BJ (cell line): ENCODE data around the gene FSTL4. TPM values are rescaled to one million over a fixed set of nuclear protein-coding genes. Genes with fewer than 3 reads are reported as not detected.

Experiments used
- CTCF ChIA-PET: fragments of 350-600 bp; formaldehyde crosslinking; extraction: SDS; loops from one replicate; lab custom pipeline; 2021; ENCODE audit warnings: antibody characterized with exemption, inconsistent platforms; lab: Yijun Ruan, JAX
- POLR2A ChIA-PET: fragments of 300-600 bp; sonication (Branson Sonifier 250); formaldehyde crosslinking; extraction: SDS; loops from one replicate; lab custom pipeline; 2021; ENCODE audit warnings: antibody characterized with exemption; lab: Charles Lee
- DNase-seq: peaks from one replicate; pipeline ENCODE4 v3.0.0-alpha.2; 2011; ENCODE audit warnings: low read depth
- H3K27me3 ChIP-seq: 2 replicates; pipeline ENCODE4 v1.6.0; 2011; ENCODE audit warnings: low read length; ENCODE audit not compliant: control insufficient read depth, insufficient read depth
- H3K36me3 ChIP-seq: 2 replicates; pipeline ENCODE4 v1.5.1; 2011; ENCODE audit warnings: low read length; ENCODE audit not compliant: control insufficient read depth, insufficient read depth
- H3K4me3 ChIP-seq: 2 replicates; pipeline ENCODE4 v1.5.1; 2011; ENCODE audit warnings: low read depth, mild to moderate bottlenecking, control low read depth, low read length
- CTCF ChIP-seq: IDR thresholded peaks from 2 replicates; pipeline ENCODE4 v1.5.1; 2011; ENCODE audit warnings: low read depth, mild to moderate bottlenecking, control low read depth, inconsistent platforms, low read length, moderate library complexity; ENCODE audit not compliant: insufficient read depth
- polyA plus RNA-seq: library from polyadenylated mRNA; depleted of rRNA; stranded (reverse); fragments of >200 nt; gene quantifications from 2 replicates; pipeline ENCODE4 v1.2.3, GENCODE V29; 2011

The FSTL4 gene
- polyA plus RNA-seq, 1 experiment: not detected

GRCh38 chr5:133403741-133404364 is 208.5 kb downstream of the FSTL4 start:
- Histone ChIP-seq H3K36me3 (no peaks in the 10 kb centered on the region), H3K27me3 (no peaks in the 10 kb centered on the region), H3K4me3 (no peak overlapping the region)
- ChIA-PET CTCF (no interaction called here), POLR2A (no interaction called here)
- DNase-seq: no peak
- no peak for TF ChIP-seq CTCF

- Histone ChIP-seq H3K27me3 (no peaks in the 10 kb centered on the region), H3K36me3 (no peaks in the 10 kb centered on the region), H3K4me3 (no peak overlapping the region)
- ChIA-PET CTCF (no interaction called here), POLR2A (no interaction called here)
- TF ChIP-seq CTCF: no peak
- DNase-seq: no peak
Measured at GRCh38 chr5:133402775-133403174, 209.6 kb downstream of the FSTL4 start.

GRCh38 chr5:133401731-133402347 is 210.5 kb downstream of the FSTL4 start:
- POLR2A ChIA-PET: no interaction called here
- no peaks in the 10 kb centered on the region for H3K27me3 ChIP-seq
- no peak for TF ChIP-seq CTCF
- CTCF ChIA-PET: interaction anchor here (1.5 kb wide), 1 partner anchor 22 kb away, joined by 3 read pairs; no protein-coding TSS in a partner anchor
- no peaks in the 10 kb centered on the region for H3K36me3 ChIP-seq
- no peak overlapping the region for H3K4me3 ChIP-seq
- DNase-seq: no peak

- TF ChIP-seq CTCF: no peak
Measured at GRCh38 chr5:133400831-133401351, 211.4 kb downstream of the FSTL4 start.

GRCh38 chr5:133400120-133400519 is 212.2 kb downstream of the FSTL4 start:
- ChIA-PET POLR2A (no interaction called here), CTCF (interaction anchor here (1.0 to 1.5 kb wide), 2 partner anchors 23 to 24 kb away, joined by 3 read pairs; no protein-coding TSS in a partner anchor)
- Histone ChIP-seq H3K36me3 (no peaks in the 10 kb centered on the region), H3K27me3 (no peaks in the 10 kb centered on the region), H3K4me3 (no peak overlapping the region)
- no peak for TF ChIP-seq CTCF
- DNase-seq: no peak

More at GRCh38 chr5:133400831-133401351, 211.4 kb downstream of the FSTL4 start:
- POLR2A ChIA-PET: no interaction called here
- Histone ChIP-seq H3K36me3 (no peaks in the 10 kb centered on the region), H3K4me3 (no peak overlapping the region), H3K27me3 (no peaks in the 10 kb centered on the region)
- DNase-seq: no peak
- CTCF ChIA-PET: interaction anchor here (1.5 kb wide), 1 partner anchor 23 kb away, joined by 3 read pairs; no protein-coding TSS in a partner anchor
